IPS-20b (cell line): ENCODE measurements around the gene DHX58.
A peak's percentile ranks its signal among the peaks of the same experiment; 100 is the strongest.

Experiments used
- H3K27ac ChIP-seq: one replicate; pipeline ENCODE4 v1.5.1; 2013; ENCODE audit warnings: low read length
- H3K27me3 ChIP-seq: 2 replicates; pipeline ENCODE4 v1.6.1; 2013; ENCODE audit warnings: mild to moderate bottlenecking, low read length, inconsistent platforms; ENCODE audit not compliant: insufficient read depth
- H3K36me3 ChIP-seq: 2 replicates; pipeline ENCODE4 v1.6.1; 2013; ENCODE audit warnings: low read depth, mild to moderate bottlenecking, inconsistent platforms, low read length, moderate library complexity; ENCODE audit not compliant: insufficient read depth
- H3K4me1 ChIP-seq: 2 replicates; pipeline ENCODE4 v1.6.1; 2013; ENCODE audit warnings: mild to moderate bottlenecking, control low read depth, inconsistent platforms, low read length, moderate library complexity; ENCODE audit not compliant: insufficient read depth
- H3K4me3 ChIP-seq: 2 replicates; pipeline ENCODE4 v1.5.1; 2013; ENCODE audit warnings: mild to moderate bottlenecking, low read length, inconsistent platforms
- H3K9ac ChIP-seq: 2 replicates; pipeline ENCODE4 v1.6.1; 2013; ENCODE audit warnings: low read depth, mild to moderate bottlenecking, inconsistent platforms, low read length, moderate library complexity
- H3K9me3 ChIP-seq: 2 replicates; pipeline ENCODE4 v1.6.1; 2013; ENCODE audit warnings: mild to moderate bottlenecking, low read depth, low read length, inconsistent platforms; ENCODE audit not compliant: insufficient read depth

The DHX58 gene

DNA sequence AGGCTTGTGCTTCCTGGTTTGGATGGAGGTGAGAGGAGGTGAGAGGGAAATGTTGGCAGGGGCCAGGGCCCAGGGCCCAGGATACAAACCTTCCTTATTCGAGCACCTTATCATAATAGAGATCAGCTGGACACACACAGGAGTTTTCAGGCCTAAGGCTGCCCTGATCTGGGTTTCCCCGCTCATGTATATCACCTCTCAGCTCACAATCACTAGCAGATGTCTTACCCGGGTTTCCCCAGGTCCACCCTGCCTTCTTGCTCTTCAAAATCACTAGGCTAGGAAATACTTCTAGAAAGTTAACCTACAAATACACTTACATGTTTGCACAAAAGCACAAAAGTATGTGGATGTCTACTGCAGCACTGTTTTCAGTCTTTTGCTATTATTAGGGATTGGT, 14.3 kb upstream of the DHX58 start:
- Histone ChIP-seq H3K27ac (no peak overlapping the region), H3K4me3 (no peak overlapping the region), H3K27me3 (no peaks in the 10 kb centered on the region), H3K9ac (no peak overlapping the region), H3K9me3 (no peaks in the 10 kb centered on the region), H3K4me1 (peaks cover 3% of the 10 kb centered on the region; the same call in 1 of the 2 replicates), H3K36me3 (peaks cover 59% of the 10 kb centered on the region)

DNA sequence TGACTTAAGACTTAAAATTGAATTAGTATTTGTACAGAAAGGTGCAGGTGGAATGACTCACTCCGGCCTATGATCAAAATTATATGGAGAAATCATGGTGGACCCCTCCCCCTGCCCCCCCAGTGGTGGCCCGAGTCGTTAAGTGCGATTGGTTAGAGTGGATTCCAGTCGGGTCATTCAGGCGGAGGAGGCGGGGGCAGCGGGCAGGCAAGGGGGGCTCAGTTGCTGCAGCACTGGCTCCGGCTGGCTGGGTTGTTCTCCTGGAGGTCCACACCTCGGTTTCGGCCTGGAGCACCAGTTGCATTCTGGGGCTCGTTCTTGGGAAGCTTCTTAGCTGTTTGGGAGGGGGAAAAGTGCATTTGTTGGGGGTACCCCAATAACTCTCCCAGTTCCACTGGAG, 13.1 kb upstream of the DHX58 start:
- no peak overlapping the region for H3K27ac ChIP-seq
- H3K4me3 ChIP-seq: no peak overlapping the region
- peaks cover 54% of the 10 kb centered on the region for H3K36me3 ChIP-seq
- no peak overlapping the region for H3K9ac ChIP-seq
- no peaks in the 10 kb centered on the region for H3K27me3 ChIP-seq
- H3K9me3 ChIP-seq: no peaks in the 10 kb centered on the region
- peaks cover 3% of the 10 kb centered on the region; the same call in 1 of the 2 replicates for H3K4me1 ChIP-seq

GRCh38 chr17:42124256-42124655, 11.7 kb upstream of the DHX58 start:
- Histone ChIP-seq H3K27me3 (no peaks in the 10 kb centered on the region), H3K27ac (no peak overlapping the region), H3K9me3 (no peaks in the 10 kb centered on the region), H3K9ac (no peak overlapping the region), H3K4me1 (peaks cover 3% of the 10 kb centered on the region; the same call in 1 of the 2 replicates), H3K4me3 (no peak overlapping the region), H3K36me3 (peaks cover 41% of the 10 kb centered on the region)

DNA sequence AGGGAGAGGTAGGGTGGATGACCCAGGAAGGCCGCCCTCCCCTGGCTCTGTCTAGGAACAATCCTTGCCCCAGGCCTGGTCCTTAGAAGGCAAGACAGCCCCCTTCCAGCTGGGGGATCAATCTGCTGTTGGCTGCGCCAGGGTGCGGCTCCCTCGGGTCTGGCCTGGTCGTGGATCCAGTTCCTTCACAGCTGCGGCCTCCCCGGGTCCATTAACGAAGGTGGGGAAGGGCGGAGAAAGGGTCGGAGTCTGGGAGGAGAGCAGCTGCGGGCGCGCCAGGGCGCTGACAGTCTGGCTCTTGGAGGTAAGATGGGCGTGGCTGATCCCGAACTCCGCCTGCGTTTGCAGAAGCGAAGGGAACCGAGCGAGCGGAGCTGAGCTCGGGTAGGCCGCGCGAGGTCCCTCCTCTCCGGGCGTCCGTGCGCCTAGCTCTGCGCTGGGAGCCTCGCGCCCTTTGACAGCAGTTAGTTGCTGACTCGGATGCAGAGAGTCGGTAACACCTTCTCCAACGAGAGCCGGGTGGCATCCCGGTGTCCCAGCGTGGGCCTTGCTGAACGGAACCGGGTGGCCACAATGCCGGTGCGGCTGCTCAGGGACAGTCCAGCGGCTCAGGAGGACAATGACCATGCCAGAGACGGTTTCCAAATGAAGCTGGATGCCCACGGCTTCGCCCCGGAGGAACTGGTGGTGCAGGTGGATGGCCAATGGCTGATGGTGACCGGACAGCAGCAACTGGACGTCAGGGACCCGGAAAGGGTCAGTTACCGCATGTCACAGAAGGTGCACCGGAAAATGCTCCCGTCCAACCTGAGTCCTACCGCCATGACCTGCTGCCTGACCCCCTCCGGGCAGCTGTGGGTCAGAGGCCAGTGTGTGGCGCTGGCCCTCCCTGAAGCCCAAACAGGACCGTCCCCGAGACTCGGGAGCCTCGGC, 10.1 kb upstream of the DHX58 start, which contains the start of gene HSPB9:
TSS of gene HSPB9 (plus strand) at position 434 of the 933 bp plus-strand sequence. CDS start at position 481, 47 bp downstream.
- Histone ChIP-seq H3K27me3 (no peaks in the 10 kb centered on the region), H3K9ac (peak within 1 kb of the TSS; percentile 49; the same call in 1 of the 2 replicates), H3K36me3 (peaks cover 25% of the 10 kb centered on the region), H3K9me3 (no peaks in the 10 kb centered on the region), H3K27ac (no peak within 1 kb of the TSS), H3K4me3 (peak within 1 kb of the TSS; percentile 52; the same call in 1 of the 2 replicates), H3K4me1 (peaks cover 3% of the 10 kb centered on the region; the same call in 1 of the 2 replicates)

GRCh38 chr17:42120770-42121769, 8.6 kb upstream of the DHX58 start, which contains the start of gene KAT2A:
Gene KAT2A, minus strand, starts transcription at chr17:42121367. Its CDS starts 63 bp downstream, at chr17:42121304.
- Histone ChIP-seq H3K9ac (peak within 1 kb of the TSS; percentile 73; the same call in 1 of the 2 replicates), H3K4me1 (peaks cover 3% of the 10 kb centered on the region; the same call in 1 of the 2 replicates), H3K27ac (no peak within 1 kb of the TSS), H3K9me3 (no peaks in the 10 kb centered on the region), H3K4me3 (peak within 1 kb of the TSS; percentile 64), H3K27me3 (no peaks in the 10 kb centered on the region), H3K36me3 (peaks cover 11% of the 10 kb centered on the region)

DNA sequence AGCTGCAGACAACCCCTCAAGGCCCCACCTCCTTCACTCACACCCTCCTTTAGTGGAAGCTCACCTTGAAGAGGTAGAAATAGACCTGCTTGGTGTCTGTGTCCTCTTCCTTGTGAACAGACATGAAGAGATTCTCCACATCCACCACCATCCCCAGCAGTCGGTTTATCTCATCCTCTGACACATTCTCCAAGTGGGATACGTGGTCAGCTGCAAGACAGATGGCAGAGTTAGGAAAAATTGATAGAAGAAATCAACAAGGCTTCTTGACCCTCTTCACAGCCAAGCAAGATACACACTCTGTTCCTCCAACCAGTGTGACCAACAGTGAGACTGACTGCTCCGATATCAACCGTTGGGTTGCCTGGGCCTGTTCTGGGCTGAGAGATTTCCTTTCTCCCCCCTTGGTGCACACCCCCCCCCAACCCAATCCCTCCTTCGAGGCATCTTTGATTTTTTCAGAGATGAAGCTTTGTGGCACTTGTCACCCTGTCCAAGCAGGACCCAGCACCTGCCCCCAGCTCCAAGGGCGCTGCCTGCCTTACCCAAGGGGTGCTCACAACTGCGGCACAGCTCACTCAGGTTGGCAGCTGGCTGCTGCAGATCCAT, 7.8 kb upstream of the DHX58 start:
- H3K27ac ChIP-seq: no peak overlapping the region
- H3K9ac ChIP-seq: peak overlapping the region; percentile 41; the same call in 1 of the 2 replicates
- H3K4me1 ChIP-seq: peaks cover 3% of the 10 kb centered on the region; the same call in 1 of the 2 replicates
- no peaks in the 10 kb centered on the region for H3K9me3 ChIP-seq
- H3K27me3 ChIP-seq: no peaks in the 10 kb centered on the region
- H3K4me3 ChIP-seq: peak overlapping the region; percentile 64
- H3K36me3 ChIP-seq: peaks cover 7% of the 10 kb centered on the region

GRCh38 chr17:42119301-42119700, 6.8 kb upstream of the DHX58 start:
- no peak overlapping the region for H3K4me3 ChIP-seq
- no peaks in the 10 kb centered on the region for H3K9me3 ChIP-seq
- H3K27ac ChIP-seq: no peak overlapping the region
- no peak overlapping the region for H3K9ac ChIP-seq
- peaks cover 11% of the 10 kb centered on the region for H3K36me3 ChIP-seq
- peaks cover 3% of the 10 kb centered on the region; the same call in 1 of the 2 replicates for H3K4me1 ChIP-seq
- no peaks in the 10 kb centered on the region for H3K27me3 ChIP-seq

- Histone ChIP-seq H3K4me3 (no peak overlapping the region), H3K27me3 (no peaks in the 10 kb centered on the region), H3K9me3 (no peaks in the 10 kb centered on the region), H3K4me1 (peaks cover 3% of the 10 kb centered on the region; the same call in 1 of the 2 replicates), H3K36me3 (peaks cover 17% of the 10 kb centered on the region), H3K27ac (no peak overlapping the region), H3K9ac (no peak overlapping the region)
These were observed 6.0 kb upstream of the DHX58 start for GRCh38 chr17:42118545-42118944.

GRCh38 chr17:42118126-42118510, 5.6 kb upstream of the DHX58 start:
- no peaks in the 10 kb centered on the region for H3K9me3 ChIP-seq
- no peak overlapping the region for H3K9ac ChIP-seq
- H3K27ac ChIP-seq: no peak overlapping the region
- H3K4me3 ChIP-seq: no peak overlapping the region
- H3K36me3 ChIP-seq: peaks cover 19% of the 10 kb centered on the region
- H3K27me3 ChIP-seq: no peaks in the 10 kb centered on the region
- H3K4me1 ChIP-seq: peaks cover 3% of the 10 kb centered on the region; the same call in 1 of the 2 replicates

GRCh38 chr17:42117397-42118125, 5.0 kb upstream of the DHX58 start:
- Histone ChIP-seq H3K4me1 (peaks cover 3% of the 10 kb centered on the region; the same call in 1 of the 2 replicates), H3K9ac (no peak overlapping the region), H3K27ac (no peak overlapping the region), H3K9me3 (no peaks in the 10 kb centered on the region), H3K4me3 (no peak overlapping the region), H3K36me3 (peaks cover 21% of the 10 kb centered on the region), H3K27me3 (no peaks in the 10 kb centered on the region)
